Measurements from ENCODE around the gene MAPKAPK2.
A peak's percentile ranks its signal among the peaks of the same experiment; 100 is the strongest.
"Not testable (repeated sequence)": the region's sequence is repeated elsewhere in the genome, so short reads cannot be mapped to it uniquely, and the experiment has no call there.

The MAPKAPK2 gene

DNA sequence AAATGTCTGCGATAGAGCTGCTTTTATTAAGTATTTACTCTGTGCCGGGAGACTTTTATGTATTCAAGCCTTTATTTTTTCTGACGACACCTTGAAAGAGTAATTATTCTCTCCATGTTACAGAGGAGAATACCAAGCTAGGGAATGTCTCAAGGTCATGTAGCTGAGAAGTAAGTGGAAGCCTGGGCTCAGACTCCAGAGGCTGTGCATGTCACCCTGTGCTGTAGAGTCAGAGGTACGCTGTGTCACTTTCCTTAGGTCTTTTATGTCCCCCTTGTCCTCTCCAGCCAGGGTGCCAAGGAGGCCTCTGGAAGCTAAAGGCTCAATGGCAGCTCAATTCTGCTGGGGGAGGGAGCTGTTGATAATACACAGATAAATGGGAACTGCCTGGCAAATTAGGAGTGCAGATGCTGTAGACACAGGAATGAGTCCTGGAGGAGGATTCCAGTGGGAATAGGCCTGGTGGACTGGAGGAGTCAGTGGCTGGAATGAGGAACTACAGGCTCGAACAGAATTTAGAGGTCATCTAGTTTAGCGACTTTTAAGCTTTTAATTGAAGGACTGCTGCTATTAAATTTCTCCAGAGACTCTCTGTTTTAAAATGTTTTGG is 76.6 kb downstream of the MAPKAPK2 start:
- peak; percentile 24 for DNase-seq (ENCODE audit: low read depth)
- H3K4me3 ChIP-seq (ENCODE audit: control insufficient read depth, low read depth, low read length), result no peak overlapping the region
- TF ChIP-seq, protein P1, sequence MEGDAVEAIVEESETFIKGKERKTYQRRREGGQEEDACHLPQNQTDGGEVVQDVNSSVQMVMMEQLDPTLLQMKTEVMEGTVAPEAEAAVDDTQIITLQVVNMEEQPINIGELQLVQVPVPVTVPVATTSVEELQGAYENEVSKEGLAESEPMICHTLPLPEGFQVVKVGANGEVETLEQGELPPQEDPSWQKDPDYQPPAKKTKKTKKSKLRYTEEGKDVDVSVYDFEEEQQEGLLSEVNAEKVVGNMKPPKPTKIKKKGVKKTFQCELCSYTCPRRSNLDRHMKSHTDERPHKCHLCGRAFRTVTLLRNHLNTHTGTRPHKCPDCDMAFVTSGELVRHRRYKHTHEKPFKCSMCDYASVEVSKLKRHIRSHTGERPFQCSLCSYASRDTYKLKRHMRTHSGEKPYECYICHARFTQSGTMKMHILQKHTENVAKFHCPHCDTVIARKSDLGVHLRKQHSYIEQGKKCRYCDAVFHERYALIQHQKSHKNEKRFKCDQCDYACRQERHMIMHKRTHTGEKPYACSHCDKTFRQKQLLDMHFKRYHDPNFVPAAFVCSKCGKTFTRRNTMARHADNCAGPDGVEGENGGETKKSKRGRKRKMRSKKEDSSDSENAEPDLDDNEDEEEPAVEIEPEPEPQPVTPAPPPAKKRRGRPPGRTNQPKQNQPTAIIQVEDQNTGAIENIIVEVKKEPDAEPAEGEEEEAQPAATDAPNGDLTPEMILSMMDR (conservative IDR thresholded peaks at IDR 0.05; ENCODE audit: control insufficient read depth, insufficient read depth, low read depth, low read length), result peak; percentile 41

- not testable (repeated sequence) for H3K4me3 ChIP-seq (ENCODE audit: control insufficient read depth, low read depth, low read length); DNase-seq (ENCODE audit: low read depth)
Measured at GRCh38 chr1:206762741-206763364, 78.1 kb downstream of the MAPKAPK2 start.

DNA sequence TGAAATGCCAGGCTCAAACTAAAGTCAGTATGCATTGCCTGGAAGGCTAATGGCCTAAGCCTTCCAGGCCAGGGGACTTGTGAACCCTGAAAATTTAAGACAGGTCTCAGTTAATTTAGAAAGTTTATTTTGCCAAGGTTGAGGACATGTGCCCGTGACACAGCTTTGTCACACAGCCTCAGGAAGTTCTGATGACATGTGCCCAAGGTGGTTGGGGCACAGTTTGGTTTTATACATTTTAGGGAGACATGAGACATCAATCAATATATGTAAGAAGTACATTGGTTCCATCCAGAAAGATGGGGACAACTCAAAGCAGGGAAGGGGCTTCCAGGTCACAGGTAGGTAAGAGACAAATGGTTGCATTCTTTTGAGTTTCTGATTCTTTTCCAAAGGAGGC is 81.1 kb downstream of the MAPKAPK2 start:
- not testable (repeated sequence) for H3K4me3 ChIP-seq (ENCODE audit: control insufficient read depth, low read depth, low read length); DNase-seq (ENCODE audit: low read depth)

DNA sequence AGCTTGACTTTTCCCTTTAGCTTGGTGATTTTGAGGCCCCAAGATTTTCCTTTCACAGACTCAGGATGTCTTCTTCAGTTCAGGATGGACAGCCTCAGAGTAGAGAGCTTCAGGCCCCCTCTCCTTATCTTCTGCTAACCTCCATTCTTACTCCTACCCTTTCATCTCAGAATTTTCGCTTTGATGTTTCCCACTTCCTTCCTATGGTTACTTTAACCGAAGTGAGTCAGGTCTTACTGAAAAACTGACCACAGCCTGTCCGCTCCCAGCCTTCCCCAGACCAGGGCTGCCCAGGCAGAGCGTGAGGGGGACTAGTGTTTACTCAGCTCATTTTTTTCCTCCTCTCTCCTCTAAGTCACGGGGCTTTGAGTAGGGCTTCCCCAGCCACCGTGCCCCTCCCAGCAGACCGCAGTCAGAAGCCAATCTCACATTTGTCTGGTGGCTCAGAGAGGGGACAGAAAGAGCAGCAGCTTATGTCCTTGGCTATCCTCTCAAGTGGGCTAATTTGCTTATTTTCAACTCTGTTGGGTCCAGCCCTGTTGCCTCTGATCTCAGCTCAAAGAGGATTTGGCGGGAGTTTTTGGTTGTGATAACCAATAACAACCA is 81.6 kb downstream of the MAPKAPK2 start:
- TF ChIP-seq, protein P1 (conservative IDR thresholded peaks at IDR 0.05; ENCODE audit: control insufficient read depth, insufficient read depth, low read depth, low read length), result no peak
- peak; percentile 82 for DNase-seq (ENCODE audit: low read depth)

DNA sequence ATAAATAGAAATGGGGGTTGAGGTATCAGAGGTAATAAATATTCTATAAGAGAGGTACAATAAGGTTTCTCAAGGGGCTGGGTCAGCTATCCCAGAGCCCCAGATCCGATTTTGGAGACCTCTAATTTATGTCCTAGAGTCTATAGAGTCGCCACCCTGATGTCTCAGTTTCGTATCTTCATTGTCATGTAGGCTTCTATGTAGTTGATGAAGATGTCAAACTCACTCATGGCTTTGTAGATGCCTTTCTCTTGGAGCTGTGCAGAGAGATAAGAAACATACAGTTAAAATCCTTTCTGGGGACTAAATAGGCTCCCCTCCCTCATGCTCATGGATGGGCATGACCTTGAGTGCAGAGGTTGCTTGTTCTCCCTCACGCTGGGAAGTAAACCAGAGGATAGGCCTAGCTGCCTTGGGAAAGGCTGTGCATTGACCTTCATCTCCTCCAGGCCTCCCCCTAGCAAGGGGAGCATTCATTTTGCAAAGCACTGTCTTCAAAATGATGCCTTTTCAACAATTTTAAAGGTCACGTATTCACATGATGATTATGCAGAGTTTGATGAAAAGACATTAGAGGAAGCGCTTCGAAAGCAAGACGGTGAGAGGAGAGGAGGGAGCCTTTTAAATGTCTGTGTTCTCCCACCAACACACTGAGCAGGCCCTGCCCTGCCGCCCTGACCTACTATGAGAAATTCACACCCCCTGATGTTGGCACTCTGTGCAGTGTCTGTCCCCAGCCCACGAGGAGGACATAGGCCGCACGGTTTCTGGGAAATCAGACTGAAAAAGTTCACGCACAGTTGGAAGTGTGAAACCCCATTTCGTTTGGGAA is 84.0 kb downstream of the MAPKAPK2 start:
- H3K4me3 ChIP-seq (ENCODE audit: control insufficient read depth, low read depth, low read length), result no peak overlapping the region
- TF ChIP-seq, protein P1 (conservative IDR thresholded peaks at IDR 0.05; ENCODE audit: control insufficient read depth, insufficient read depth, low read depth, low read length), result no peak
- DNase-seq (ENCODE audit: low read depth), result no peak

More for the DNA sequence above, 81.6 kb downstream of the MAPKAPK2 start:
- H3K4me3 ChIP-seq (ENCODE audit: control insufficient read depth, low read depth, low read length), result no peak overlapping the region

DNA sequence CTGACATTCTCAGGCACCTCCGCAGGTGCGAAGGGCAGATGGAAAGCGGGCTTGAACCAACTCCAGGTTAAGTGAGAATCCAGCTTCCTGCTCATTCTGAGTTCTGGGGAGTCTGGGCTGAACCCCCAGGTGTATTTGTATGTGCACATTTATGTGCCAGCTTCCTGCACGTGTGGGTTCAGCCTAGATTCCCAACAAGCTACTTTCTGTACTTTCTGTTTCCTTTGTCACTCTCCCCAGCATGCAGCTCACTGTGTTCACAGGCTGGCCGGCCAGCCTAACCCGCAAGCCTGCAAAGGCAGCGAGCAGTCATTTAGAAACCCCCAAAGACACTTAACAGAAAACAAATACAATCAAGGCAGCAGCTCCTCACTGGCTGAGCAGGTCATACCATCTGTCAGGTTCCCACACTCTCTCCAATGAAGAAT is 84.6 kb downstream of the MAPKAPK2 start:
- TF ChIP-seq, protein P1 (conservative IDR thresholded peaks at IDR 0.05; ENCODE audit: control insufficient read depth, insufficient read depth, low read depth, low read length), result no peak
- no peak for DNase-seq (ENCODE audit: low read depth)
- no peak overlapping the region for H3K4me3 ChIP-seq (ENCODE audit: control insufficient read depth, low read depth, low read length)

DNA sequence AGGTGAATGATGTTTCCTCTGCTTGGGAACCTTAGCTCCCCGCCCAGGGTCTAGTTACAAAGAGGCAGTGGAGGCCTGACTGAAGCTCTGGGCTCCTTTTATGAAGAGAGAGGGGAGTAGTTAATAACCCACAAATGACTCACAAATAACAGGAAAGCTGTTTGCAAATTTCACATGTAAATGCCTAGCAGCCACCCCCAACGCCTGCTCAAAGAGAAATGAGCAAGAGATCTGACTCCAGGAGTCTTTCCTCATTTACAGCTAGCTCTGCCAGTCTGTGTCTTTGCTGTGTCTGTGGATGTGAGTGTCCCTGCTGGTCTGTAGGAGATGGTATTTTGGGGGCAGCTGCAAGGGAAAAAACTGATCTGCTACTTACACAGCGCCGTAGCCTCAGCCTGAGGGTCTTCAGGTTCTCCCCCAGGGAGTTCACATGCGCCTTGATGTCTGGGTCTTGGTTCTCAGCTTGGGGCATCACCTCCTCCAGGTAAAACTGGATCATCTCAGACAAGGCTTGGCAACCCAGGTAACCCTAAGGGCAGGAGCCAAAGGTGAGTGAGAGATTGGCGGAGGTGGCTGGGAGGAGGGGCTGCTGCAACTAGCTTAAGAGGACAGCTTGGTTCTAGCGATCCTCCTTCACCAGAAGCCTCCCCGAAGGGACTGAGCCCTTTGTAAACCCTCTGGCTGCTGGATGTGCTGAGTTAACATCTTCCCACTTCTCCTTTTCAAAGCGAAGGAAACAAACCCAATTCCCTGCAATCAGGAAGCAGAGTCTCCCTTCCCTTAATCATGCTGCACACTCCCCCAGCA is 86.0 kb downstream of the MAPKAPK2 start, which contains the start of gene IL19:
Gene IL19 (plus strand): TSS at position 243 of the 807 bp plus-strand sequence. CDS start 65,890 bp downstream, outside the sequence.
- TF ChIP-seq, protein P1 (conservative IDR thresholded peaks at IDR 0.05; ENCODE audit: control insufficient read depth, insufficient read depth, low read depth, low read length), result no peak
- H3K4me3 ChIP-seq (ENCODE audit: control insufficient read depth, low read depth, low read length), result no peak within 1 kb of the TSS
- DNase-seq (ENCODE audit: low read depth), result peak; percentile 53
